HEK293 (cell line): Measurements from ENCODE around the gene GRIK4.

Experiments used
- SCRT2 ChIP-seq: fragments of 450-650 bp; formaldehyde crosslinking; IDR thresholded peaks from 2 replicates; pipeline ENCODE4 v1.5.1; 2016; ENCODE audit warnings: missing biosample characterization, missing genetic modification characterization
- SP2 ChIP-seq: fragments of 450-650 bp; formaldehyde crosslinking; IDR thresholded peaks from 2 replicates; pipeline ENCODE4 v1.5.1; 2016; ENCODE audit warnings: missing biosample characterization, missing genetic modification characterization
- YY1 ChIP-seq: fragments of 450-650 bp; formaldehyde crosslinking; IDR thresholded peaks from 2 replicates; pipeline ENCODE4 v1.5.1; 2018; ENCODE audit warnings: missing biosample characterization, missing genetic modification characterization
- ZNF366 ChIP-seq: fragments of 450-650 bp; formaldehyde crosslinking; conservative IDR thresholded peaks from 2 replicates; pipeline ENCODE4 v1.5.1; 2016; ENCODE audit warnings: missing biosample characterization, missing genetic modification characterization
- ZNF560 ChIP-seq: fragments of 450-650 bp; formaldehyde crosslinking; IDR thresholded peaks from 2 replicates; pipeline ENCODE4 v1.5.1; 2017; ENCODE audit warnings: missing biosample characterization, missing genetic modification characterization, borderline replicate concordance
- ZNF610 ChIP-seq: fragments of 450-650 bp; formaldehyde crosslinking; IDR thresholded peaks from 2 replicates; pipeline ENCODE4 v1.5.1; 2016; ENCODE audit warnings: missing biosample characterization, missing genetic modification characterization, borderline replicate concordance
- ZNF626 ChIP-seq: fragments of 450-650 bp; sonication (Bioruptor Pico); formaldehyde crosslinking; IDR thresholded peaks from 2 replicates; pipeline ENCODE4 v1.5.1; 2018; ENCODE audit warnings: missing biosample characterization, missing genetic modification characterization, inconsistent platforms
- TF ChIP-seq, protein P1 (sequence below): fragments of 450-650 bp; formaldehyde crosslinking; IDR thresholded peaks from 2 replicates; pipeline ENCODE4 v1.5.1; 2016; ENCODE audit warnings: missing biosample characterization, missing genetic modification characterization
- TF ChIP-seq, protein P2 (sequence below): fragments of 450-650 bp; formaldehyde crosslinking; IDR thresholded peaks from 2 replicates; pipeline ENCODE4 v1.5.1; 2016; ENCODE audit warnings: missing biosample characterization, missing genetic modification characterization, borderline replicate concordance

DNA sequence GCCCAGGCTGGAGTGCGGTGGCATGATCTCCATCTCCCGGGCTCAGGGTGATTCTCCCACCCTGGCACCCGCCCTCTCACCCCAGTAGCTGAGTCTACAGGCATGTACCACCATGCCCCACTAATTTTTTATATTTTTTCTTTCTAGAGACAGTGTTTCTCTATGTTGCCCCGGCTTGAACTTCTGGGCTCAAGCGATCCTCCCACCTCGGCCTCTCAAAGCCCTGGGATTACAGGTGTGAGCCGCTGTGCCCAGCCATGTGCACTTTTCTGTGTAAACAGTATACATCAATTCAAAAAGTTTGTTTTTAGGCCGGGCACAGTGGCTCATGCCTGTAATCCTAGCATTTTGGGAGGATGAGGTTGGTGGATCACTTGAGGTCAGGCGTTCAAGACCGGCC lies 14.7 kb downstream of the GRIK4 start:
- no peak for TF ChIP-seq ZNF610 (tag by site-specific recombination)
- no peak for TF ChIP-seq SP2 (tag by site-specific recombination)
- TF ChIP-seq, protein P1, sequence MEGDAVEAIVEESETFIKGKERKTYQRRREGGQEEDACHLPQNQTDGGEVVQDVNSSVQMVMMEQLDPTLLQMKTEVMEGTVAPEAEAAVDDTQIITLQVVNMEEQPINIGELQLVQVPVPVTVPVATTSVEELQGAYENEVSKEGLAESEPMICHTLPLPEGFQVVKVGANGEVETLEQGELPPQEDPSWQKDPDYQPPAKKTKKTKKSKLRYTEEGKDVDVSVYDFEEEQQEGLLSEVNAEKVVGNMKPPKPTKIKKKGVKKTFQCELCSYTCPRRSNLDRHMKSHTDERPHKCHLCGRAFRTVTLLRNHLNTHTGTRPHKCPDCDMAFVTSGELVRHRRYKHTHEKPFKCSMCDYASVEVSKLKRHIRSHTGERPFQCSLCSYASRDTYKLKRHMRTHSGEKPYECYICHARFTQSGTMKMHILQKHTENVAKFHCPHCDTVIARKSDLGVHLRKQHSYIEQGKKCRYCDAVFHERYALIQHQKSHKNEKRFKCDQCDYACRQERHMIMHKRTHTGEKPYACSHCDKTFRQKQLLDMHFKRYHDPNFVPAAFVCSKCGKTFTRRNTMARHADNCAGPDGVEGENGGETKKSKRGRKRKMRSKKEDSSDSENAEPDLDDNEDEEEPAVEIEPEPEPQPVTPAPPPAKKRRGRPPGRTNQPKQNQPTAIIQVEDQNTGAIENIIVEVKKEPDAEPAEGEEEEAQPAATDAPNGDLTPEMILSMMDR (tag by site-specific recombination) = no peak
- no peak for TF ChIP-seq ZNF560 (tag by site-specific recombination)
- TF ChIP-seq ZNF366 (tag by site-specific recombination) = no peak
- no peak for TF ChIP-seq SCRT2 (tag by site-specific recombination)
- TF ChIP-seq, protein P2, sequence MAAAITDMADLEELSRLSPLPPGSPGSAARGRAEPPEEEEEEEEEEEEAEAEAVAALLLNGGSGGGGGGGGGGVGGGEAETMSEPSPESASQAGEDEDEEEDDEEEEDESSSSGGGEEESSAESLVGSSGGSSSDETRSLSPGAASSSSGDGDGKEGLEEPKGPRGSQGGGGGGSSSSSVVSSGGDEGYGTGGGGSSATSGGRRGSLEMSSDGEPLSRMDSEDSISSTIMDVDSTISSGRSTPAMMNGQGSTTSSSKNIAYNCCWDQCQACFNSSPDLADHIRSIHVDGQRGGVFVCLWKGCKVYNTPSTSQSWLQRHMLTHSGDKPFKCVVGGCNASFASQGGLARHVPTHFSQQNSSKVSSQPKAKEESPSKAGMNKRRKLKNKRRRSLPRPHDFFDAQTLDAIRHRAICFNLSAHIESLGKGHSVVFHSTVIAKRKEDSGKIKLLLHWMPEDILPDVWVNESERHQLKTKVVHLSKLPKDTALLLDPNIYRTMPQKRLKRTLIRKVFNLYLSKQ (tag by site-specific recombination) = no peak
- TF ChIP-seq ZNF626 (tag by site-specific recombination) = no peak
- TF ChIP-seq YY1 (tag by site-specific recombination) = no peak
